ENCODE data around the gene KRTAP1-4.
"Not testable (repeated sequence)": the region's sequence is repeated elsewhere in the genome, so short reads cannot be mapped to it uniquely, and the experiment has no call there.

KRTAP1-4 gene, protein sequence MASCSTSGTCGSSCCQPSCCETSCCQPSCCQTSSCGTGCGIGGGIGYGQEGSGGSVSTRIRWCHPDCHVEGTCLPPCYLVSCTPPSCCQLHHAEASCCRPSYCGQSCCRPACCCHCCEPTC

DNA sequence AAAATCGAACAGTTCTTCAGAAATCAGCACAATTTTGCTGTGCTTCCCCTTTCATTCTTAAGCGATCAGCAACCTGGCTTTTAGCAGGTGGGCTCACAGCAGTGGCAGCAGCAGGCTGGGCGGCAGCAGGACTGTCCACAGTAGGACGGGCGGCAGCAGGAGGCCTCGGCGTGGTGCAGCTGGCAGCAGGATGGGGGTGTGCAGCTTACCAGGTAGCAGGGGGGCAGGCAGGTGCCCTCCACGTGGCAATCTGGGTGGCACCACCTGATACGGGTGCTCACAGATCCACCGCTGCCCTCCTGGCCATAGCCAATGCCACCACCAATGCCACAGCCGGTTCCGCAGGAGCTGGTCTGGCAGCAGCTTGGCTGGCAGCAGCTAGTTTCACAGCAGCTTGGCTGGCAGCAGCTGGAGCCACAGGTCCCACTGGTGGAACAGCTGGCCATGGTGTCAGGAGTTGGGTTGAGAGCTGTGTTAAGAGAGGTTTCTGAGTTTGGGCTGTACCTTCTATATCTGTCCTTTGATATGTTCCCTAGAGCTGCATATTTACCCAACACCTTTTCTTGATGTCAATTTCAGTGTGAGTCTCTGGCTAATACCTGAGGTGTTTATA is at the start of gene KRTAP1-4:
Gene KRTAP1-4, minus strand, starts transcription at position 563 of the 613 bp plus-strand sequence. Its CDS starts 117 bp downstream, at position 446.
- DNase-seq (ENCODE audit: low spot score), result no peak

DNA sequence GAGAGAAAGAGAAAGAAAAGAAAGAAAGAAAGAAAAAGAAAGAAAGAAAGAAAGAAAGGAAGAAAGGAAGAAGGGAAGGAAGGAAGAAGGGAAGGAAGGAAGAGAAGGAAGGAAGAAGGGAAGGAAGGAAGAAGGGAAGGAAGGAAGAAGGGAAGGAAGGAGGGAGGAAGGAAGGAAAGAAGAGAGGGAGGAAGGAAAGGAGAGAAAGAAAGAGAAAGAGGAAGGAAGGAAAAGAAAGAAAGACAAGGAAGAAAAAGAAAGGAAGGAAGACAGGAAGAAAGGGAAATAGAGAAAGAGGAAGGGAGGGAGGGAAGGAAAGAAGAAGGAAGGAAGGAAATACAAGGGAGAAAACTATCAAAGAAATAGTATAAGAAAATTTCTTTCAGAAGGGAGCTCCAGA is 46.8 kb upstream of the KRTAP1-4 start:
- DNase-seq (ENCODE audit: low spot score), result no peak

DNA sequence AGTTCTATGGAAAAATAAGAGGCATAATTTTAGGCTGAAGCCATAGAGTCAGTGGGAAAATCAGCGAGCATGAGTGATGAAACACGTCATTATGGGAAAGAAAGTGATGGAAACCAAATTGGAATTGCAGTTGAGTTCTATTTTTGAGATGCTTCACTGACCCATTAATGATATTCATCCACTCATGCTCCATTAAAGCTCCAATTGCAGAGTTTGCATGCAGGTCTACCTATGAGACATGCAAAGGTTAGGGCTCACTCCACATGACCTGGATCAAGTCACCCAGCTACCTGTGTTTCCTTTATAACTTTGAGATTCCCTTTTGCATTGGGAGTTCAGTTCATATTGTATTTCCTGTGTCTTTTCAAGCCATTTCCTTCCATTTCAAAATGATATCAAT is 43.7 kb upstream of the KRTAP1-4 start:
- DNase-seq (ENCODE audit: low spot score), result no peak

DNA sequence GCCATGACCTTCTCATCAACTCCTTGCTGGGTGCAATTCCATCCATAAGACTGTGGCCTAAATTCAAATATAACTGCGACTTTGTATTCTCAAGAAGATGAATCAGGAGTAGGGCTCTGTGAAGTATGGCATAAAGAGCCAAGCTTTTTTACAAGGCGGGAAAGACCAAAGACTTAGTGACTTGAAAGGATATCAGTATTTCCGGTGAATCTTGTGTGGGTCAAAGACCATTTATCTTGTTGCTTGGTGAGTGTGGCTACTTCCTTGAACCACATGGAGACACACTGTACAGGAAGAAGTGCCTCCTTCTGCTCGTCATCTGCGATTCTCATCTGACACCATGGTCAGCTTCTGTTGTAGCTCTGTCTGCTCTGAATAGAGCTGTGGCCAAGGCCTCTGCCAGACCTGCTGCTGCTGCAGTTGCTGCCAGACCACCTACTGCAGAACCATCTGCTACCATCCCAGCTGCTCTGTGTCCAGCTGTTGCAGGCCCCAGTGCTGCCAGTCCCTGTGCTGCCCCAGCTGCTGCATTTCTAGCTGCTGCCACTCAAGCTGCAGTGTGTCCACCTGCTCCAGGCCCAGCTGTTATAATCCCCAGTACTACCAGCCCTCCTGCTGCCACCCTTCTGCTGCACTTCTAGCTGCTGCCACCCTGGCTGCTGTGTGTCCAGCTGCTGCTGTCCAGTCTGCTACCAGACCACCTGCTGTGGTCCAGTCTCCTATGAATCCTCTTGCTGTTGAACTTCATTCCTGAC is 41.8 kb upstream of the KRTAP1-4 start:
- no peak for DNase-seq (ENCODE audit: low spot score)

DNA sequence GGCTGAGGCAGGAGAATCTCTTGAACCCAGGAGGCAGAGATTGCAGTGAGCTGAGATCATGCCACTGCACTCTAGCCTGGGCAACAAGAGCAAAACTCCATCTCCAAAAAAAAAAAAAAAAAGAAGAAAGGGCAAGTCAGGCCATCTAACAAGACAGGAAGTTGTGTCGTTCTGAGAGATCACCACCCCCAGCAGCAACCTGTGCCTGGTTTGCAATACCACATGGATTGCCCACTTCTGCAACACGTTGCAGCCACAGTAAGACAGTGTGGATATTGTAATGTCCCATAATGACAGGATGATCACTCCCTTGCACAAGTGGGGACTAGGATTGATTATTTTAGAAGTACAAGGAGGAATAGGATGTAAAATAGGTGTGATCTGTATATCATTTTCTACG is 39.0 kb upstream of the KRTAP1-4 start:
- DNase-seq (ENCODE audit: low spot score), result no peak

DNA sequence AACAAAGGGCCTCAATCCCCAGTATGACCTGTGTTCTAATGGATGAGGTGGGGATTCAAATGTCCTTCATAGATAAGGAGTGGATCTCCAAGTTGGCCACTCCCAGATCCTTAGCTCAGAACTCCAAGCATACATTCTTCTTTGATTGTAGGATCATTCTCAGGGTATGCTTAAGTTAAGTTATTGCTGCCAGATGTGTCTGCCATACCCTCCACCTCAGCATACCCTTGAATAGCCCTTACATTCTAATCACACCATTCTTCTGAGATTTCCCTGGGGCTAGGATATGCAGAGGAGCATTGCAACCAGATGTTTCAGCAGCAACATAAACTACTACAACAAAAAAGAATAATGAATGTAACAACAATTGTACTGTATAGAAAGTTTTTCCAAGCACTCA is 37.3 kb upstream of the KRTAP1-4 start:
- no peak for DNase-seq (ENCODE audit: low spot score)

DNA sequence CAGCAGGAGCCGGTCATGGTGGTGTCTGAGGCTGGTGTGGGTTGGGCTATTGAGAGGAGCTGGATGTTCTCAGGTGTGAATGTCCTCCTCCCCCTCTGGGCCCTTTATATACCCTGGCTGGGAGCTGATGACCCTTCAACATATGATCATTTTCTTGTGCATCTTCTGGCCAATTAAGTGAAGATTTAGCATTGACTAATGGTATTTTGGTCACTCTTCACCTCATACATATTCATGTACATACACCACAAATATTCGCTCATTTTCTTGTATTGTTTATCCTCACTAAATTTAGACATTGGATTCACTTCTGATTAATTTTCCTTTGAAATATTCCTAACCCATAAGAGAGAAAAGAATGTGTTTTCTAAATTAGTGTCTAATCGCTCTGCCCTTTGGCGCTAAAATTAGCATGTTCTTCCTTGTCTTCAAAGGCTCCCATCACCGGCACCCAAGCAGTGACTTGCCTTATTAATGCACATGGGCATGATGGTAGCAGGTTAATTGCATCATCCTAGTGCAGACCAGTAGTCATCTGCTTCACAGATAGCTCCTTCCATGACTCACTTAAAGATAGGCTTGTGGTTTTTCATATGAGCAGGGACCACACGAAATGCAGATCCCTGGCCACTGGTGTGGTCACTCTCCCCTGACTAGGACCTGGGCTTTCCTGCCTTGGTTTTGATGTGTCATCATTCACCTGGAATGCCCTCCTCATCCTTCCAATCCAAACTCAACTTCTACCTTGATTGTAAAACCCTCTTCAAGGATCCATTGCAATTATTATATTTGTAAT is 36.0 kb upstream of the KRTAP1-4 start, which contains the start of gene KRTAP2-4:
Gene KRTAP2-4, minus strand, starts transcription at position 51 of the 796 bp plus-strand sequence. Its CDS starts 34 bp downstream, at position 17.
- no peak for DNase-seq (ENCODE audit: low spot score)

DNA sequence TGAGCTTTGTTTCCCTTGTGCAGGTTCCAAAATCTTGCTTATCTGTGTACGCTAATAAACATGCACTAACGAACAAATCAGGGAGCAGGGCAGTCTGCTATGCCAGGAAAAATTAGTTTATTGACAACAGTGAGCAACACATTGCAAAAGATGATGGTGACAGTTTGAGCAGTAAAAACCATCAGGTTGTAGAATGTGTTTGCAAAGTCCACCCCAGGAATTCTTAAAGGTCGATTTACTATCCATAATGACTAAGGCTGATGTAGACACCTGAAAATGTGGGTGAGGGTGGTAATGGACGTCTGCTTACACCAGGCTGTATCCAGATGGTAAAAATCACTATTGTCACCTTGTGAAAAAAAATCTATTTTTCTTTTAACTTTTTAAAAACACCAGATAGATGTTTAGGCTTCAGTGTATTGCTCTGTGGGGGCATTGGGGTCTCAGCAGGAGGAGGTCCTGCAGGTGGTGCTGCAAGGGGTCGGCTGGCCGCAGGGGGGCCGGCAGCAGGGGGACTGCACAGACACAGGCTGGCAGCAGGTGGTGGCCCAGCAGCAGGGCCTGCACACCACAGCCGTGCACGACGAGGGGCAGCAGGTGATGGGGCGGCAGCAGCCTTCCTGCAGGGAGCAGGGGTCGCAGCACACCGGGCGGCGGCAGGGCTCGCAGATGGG is 35.2 kb upstream of the KRTAP1-4 start:
- not testable (repeated sequence) for DNase-seq (ENCODE audit: low spot score)

DNA sequence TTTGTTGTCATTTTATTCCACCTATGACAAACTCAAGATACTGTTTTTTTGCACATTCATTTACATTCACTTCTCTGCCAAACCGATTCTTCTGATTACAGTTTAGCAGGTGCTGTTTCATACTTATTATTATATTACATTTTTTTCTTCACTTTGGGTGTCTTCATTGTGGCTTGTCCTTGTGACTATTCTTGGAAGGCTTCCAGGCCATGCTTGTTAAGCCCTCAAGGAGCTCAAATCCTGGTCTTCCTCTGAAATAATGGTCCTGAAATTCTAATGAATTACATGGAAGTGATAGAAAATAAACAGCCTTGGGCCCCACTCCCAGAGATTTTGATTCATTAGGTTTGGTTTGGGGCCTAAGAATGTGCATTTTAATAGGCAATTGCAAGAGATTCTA is 34.3 kb upstream of the KRTAP1-4 start:
- DNase-seq (ENCODE audit: low spot score), result no peak

DNA sequence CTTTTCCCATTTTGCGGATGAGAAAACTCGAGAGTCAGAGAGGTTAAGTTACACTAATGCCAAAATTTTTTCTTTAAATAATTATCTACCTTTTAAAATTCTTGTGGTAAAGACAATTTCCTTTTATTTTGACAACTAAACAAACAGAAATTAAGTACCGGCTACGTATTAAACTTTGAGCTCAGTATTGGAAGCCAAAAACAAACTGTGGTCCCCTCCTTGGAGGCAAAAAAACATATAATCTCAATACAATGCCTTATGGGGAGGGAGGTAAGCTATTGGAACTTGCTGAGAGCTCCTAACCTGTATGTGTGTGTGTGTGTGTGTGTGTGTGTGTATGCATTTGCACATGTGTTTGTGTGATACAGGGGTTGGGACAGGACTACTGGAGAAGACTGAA is 33.5 kb upstream of the KRTAP1-4 start:
- DNase-seq (ENCODE audit: low spot score), result no peak

DNA sequence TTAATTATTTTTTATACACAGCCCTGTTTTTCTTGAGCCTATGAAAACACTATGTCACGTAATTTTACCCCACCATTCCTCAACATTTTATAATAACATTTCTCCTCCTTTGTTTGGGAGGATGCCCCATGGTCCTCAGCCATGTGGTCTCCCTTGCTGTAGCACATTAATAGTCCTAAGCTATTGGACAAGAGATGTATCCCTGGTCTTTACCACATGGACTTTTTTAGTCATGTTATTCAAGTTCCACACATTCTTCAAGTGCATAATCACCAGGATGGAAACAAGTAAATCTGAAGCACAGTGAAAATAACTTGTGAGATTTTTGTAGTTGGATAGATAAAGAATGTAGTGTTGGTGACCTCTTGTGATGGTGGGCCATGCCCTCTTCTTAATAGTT is 32.0 kb upstream of the KRTAP1-4 start:
- no peak for DNase-seq (ENCODE audit: low spot score)

DNA sequence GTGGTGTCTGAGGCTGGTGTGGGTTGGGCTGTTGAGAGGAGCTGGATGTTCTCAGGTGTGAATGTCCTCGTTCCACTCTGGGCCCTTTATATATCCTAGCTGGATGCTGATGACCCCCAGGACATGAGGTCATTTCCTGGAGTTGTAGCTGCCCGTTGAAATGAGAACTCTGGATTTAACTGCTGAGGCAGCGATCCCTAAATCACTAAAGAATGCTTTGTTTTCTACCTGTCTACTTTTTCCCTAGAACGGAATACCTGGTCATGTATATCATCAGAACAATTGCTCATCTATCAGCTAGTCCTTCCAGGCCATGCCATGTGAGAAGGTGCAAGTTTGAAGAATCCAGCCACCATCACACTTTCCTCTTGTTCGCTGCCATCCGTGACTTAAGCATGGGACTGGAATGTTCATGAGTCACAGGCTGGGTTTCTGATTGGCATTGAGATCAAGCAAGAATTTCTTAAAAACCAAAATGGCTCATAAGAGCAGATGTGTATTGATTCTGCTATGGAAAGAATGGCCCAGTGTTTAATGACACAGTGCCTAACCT is 30.1 kb upstream of the KRTAP1-4 start, which contains the start of gene KRTAP2-3:
Gene KRTAP2-3, minus strand, starts transcription at position 63 of the 553 bp plus-strand sequence. CDS start 64 bp downstream, outside the sequence.
- DNase-seq (ENCODE audit: low spot score), result no peak

DNA sequence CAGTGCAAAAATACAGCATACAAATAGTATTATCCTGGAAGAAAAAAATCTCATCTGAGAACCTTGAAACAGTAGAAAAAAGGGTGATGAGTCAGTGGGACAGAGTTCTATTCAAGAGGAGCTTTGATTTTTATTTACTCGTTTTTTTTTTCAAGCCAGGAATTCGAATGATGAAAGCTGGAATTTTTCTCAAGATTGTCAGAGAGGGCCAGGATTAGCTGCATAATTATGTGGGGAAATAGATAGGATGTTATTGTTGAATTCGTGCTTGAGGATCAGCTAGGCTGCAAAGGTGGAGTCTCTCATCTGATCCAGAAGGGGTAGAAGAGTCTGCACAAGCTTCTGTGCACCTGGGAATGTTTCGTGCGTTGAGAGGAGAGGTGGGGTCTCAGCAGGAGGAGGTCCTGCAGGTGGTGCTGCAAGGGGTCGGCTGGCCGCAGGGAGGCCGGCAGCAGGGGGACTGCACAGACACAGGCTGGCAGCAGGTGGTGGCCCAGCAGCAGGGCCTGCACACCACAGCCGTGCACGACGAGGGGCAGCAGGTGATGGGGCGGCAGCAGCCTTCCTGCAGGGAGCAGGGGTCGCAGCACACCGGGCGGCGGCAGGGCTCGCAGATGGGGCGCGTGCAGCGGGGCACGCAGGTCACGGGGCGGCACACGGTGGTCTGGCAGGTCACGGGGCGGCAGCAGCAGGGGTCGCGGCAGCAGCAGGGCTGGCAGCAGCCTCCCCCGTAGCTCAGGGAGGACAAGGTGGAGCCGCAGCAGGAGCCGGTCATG is 29.5 kb upstream of the KRTAP1-4 start:
- not testable (repeated sequence) for DNase-seq (ENCODE audit: low spot score)

DNA sequence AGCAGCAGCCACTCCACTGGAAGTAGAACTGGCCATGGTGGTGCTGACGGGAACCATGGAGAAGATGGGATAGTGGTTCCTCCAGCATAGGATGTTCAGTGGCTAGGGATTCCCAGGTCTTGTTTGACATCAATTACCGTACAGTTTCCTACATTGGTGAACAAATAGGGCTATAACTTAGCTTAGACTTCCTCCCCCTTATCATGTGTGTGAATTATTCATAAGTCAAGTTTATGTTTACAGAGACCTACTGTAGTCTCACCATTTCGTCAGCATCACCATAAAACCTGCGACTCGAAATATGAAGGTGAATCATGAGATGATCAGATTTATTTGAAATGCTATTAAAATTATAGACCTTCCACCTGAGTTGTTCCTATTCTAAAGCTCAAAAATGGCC is 28.7 kb upstream of the KRTAP1-4 start:
- DNase-seq (ENCODE audit: low spot score), result no peak

DNA sequence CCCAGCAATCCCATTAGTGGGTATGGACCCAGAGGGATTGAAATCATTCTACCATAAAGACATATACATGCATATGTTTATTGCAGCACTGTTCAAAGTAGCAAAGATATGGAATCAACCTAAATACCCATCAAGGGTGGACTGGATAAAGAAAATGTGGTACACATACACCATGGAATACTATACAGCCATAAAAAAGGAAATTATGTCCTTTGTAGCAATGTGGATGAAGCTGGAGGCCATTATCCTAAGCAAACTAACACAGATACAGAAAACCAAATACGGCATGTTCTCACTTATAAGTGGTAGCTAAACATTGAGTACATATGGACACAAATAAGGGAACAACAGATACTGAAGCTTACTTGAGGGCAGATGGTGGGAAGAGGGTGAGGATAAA is 27.6 kb upstream of the KRTAP1-4 start:
- DNase-seq (ENCODE audit: low spot score), result no peak

DNA sequence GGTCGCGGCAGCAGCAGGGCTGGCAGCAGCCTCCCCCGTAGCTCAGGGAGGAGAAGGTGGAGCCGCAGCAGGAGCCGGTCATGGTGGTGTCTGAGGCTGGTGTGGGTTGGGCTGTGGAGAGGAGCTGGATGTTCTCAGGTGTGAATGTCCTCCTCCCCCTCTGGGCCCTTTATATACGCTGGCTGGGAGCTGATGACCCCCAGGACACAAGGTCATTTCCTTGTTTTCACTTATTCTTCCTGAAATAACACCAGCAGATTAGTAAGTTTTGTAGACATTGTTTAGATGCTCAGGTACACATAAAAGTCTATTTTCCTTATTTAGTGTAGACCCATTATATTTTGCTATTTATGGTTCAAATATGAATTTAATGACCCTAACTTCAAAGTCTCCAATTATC is 25.1 kb upstream of the KRTAP1-4 start, which contains the start of gene KRTAP2-2:
Gene KRTAP2-2, minus strand, starts transcription at position 101 of the 400 bp plus-strand sequence. Its CDS starts 19 bp downstream, at position 82.
- not testable (repeated sequence) for DNase-seq (ENCODE audit: low spot score)

DNA sequence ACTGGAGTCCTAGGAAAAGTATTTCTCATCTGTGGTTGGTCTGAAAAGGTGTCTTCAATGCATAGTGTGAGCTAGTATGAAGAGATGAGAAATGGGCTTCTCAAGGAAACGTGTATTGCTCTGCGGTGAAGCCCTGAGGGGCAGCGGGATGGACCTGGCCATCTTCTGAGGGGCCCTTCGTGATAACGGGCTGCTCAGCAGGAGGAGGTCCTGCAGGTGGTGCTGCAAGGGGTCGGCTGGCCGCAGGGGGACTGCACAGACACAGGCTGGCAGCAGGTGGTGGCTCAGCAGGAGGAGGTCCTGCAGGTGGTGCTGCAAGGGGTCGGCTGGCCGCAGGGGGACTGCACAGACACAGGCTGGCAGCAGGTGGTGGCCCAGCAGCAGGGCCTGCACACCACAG is 24.6 kb upstream of the KRTAP1-4 start:
- DNase-seq (ENCODE audit: low spot score), result not testable (repeated sequence)

DNA sequence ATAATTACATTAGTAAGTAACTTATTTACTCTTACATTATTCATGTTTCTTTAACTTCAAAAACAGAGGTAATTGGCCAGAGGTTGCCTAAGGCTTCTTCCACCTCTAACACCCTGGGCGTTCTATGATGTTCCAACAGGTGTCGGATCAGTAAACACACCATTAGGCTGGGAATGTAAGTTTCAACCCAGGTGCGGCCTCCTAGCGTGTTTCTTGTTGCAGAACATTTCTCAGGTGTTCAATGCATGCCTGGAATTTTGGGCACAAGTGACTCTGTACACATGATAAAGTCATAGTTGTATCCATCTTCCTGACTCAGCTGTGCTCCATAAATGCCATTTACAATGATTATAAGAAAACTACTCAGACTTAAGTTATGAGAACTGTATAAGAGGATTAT is 24.0 kb upstream of the KRTAP1-4 start:
- no peak for DNase-seq (ENCODE audit: low spot score)

DNA sequence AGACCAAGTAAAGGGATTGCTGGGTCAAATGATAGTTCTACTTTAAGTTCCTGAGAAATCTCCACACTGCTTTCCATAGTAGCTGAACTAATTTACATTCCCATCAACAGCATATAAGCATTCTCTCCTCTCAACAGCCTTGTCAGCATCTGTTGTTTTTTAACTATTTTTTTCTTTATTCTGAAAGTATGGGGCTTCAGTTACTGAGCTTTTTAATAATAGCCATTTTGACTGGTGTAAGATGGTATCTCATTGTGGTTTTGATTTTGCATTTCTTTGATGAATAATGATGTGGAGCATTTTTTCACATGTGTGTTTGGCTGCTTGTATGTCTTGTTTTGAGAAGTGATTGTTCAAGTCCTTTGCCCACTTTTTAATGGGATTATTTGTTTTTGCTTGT is 22.6 kb upstream of the KRTAP1-4 start:
- DNase-seq (ENCODE audit: low spot score), result no peak

DNA sequence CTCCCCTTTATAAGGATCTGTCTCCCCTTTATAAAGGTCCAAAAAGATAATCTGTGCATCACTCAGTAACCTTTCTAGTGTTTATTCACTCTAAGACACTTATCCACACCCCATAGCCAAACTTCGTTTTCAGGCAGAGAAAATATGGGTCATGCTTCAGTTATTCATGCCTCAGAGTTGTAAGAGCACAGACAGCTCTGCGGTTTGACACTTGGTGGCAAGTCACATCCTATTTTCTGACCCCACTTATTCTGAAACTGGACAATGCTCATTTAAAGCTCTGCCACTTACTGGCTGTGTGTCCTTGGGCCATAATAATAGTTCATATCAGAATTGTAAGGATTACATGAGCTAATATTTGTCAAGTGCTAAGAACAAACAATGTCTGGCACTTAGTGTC is 19.1 kb upstream of the KRTAP1-4 start:
- DNase-seq (ENCODE audit: low spot score), result no peak

DNA sequence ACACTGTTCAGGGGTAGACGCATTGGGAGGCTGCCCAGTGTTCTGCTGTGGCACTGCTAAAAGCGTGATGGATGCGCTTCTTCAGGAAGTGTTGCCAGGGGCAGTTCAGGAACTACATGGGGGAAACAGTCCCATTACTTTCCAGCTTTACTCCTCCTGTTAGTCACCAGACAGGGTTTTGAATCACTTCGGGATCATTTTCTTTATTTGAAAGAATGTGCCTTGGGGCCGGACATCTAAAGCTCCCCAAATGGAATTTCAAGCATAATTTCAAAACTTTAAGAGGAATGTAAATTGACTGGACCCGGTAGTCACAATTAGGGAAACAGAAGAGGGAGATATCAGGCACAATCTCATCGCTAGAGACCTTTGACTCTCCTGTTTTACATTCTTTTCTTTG is 18.4 kb upstream of the KRTAP1-4 start:
- DNase-seq (ENCODE audit: low spot score), result no peak
